Ishikawa (cell line): Measurements from ENCODE around the gene CYP1B1.

Source experiments
- CEBPB ChIP-seq: IDR thresholded peaks from 2 replicates; pipeline ENCODE4 v1.6.1; 2012
- CREB1 ChIP-seq: IDR thresholded peaks from 2 replicates; pipeline ENCODE4 v1.6.1; 2012; ENCODE audit warnings: low read depth
- EGR1 ChIP-seq: IDR thresholded peaks from 2 replicates; pipeline ENCODE4 v1.6.1; 2012
- EP300 ChIP-seq: IDR thresholded peaks from 2 replicates; pipeline ENCODE4 v1.6.1; 2012; ENCODE audit warnings: borderline replicate concordance
- FOXM1 ChIP-seq: IDR thresholded peaks from 2 replicates; pipeline ENCODE4 v1.6.1; 2012; ENCODE audit warnings: low read depth, borderline replicate concordance
- MAX ChIP-seq: IDR thresholded peaks from 2 replicates; pipeline ENCODE4 v1.6.1; 2012
- NFIC ChIP-seq: IDR thresholded peaks from 2 replicates; pipeline ENCODE4 v1.6.1; 2012
- RAD21 ChIP-seq: IDR thresholded peaks from 2 replicates; pipeline ENCODE4 v1.6.1; 2012; ENCODE audit warnings: low read depth
- REST ChIP-seq: IDR thresholded peaks from 2 replicates; pipeline ENCODE4 v1.6.1; 2012; ENCODE audit warnings: low read depth, mild to moderate bottlenecking
- TAF1 ChIP-seq: IDR thresholded peaks from 2 replicates; pipeline ENCODE4 v1.6.1; 2012; ENCODE audit warnings: low read depth, mild to moderate bottlenecking
- TCF12 ChIP-seq: IDR thresholded peaks from 2 replicates; pipeline ENCODE4 v1.6.1; 2012; ENCODE audit warnings: low read depth
- TEAD4 ChIP-seq: IDR thresholded peaks from 2 replicates; pipeline ENCODE4 v1.6.1; 2012
- USF1 ChIP-seq: IDR thresholded peaks from 2 replicates; pipeline ENCODE4 v1.6.1; 2012
- YY1 ChIP-seq: IDR thresholded peaks from 2 replicates; pipeline ENCODE4 v1.6.1; 2012; ENCODE audit warnings: low read depth
- ZBTB7A ChIP-seq: IDR thresholded peaks from 2 replicates; pipeline ENCODE4 v1.6.1; 2012; ENCODE audit warnings: low read depth

The CYP1B1 gene

GRCh38 chr2:38113981-38114708, 38.2 kb upstream of the CYP1B1 start:
- TF ChIP-seq NFIC: no peak
- no peak for TF ChIP-seq CEBPB
- TF ChIP-seq MAX: no peak
- no peak for TF ChIP-seq USF1
- TF ChIP-seq TCF12: no peak
- TF ChIP-seq EP300: no peak
- no peak for TF ChIP-seq TEAD4
- no peak for TF ChIP-seq REST

- no peak for TF ChIP-seq EP300
These were observed 37.1 kb upstream of the CYP1B1 start for GRCh38 chr2:38113051-38113450.

- TF ChIP-seq TAF1 (no peak), CEBPB (no peak), EGR1 (no peak), TEAD4 (no peak), ZBTB7A (no peak), FOXM1 (no peak), NFIC (no peak), RAD21 (no peak), EP300 (no peak), TCF12 (no peak), CREB1 (no peak), MAX (no peak), USF1 (no peak), REST (no peak), YY1 (no peak)
These were observed 33.8 kb upstream of the CYP1B1 start for GRCh38 chr2:38109732-38110181.

GRCh38 chr2:38108907-38109731, 33.2 kb upstream of the CYP1B1 start:
- TF ChIP-seq EGR1 (no peak), CEBPB (no peak), CREB1 (no peak)

- TF ChIP-seq CREB1 (no peak), NFIC (no peak), FOXM1 (no peak), YY1 (no peak), EGR1 (no peak), MAX (no peak), TCF12 (no peak), EP300 (no peak), TAF1 (no peak), ZBTB7A (no peak), USF1 (no peak), RAD21 (no peak), REST (no peak), TEAD4 (no peak), CEBPB (no peak)
These were observed 31.9 kb upstream of the CYP1B1 start for GRCh38 chr2:38107738-38108410.
